ENCODE data around the gene DPP4.

The DPP4 gene

DNA sequence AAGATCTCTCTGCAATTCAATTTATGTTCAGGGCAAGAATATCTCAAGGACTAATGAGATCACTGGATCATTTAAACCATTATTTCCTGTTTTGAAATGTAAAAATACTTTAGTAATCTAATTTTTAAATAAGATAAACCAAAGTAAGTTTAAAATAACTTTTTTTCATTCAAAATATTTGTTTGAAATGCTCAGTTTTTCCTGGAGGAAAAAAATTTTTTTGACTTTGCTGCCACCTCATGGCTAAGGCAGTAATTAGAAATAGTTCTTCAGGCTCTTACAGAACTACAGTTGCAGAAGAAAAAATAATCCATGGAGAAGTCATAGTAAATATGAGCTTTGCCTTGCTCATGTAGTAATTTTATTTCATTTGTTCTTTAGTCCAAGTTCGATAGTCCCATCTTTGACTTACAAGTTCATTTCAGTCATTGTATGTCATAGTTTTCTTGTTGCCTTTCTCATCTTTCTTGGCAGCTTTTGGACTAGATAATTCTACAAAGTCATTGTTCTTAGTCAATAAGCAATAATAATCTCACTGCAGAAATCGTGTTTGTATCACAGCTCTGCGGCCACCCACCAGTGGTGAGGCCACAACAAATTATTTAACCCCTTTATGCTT lies 127.4 kb downstream of the DPP4 start:
- H3K27ac Mint-ChIP-seq = no peak overlapping the region
- H3K4me3 Mint-ChIP-seq = no peak overlapping the region
- TF ChIP-seq, protein P1, sequence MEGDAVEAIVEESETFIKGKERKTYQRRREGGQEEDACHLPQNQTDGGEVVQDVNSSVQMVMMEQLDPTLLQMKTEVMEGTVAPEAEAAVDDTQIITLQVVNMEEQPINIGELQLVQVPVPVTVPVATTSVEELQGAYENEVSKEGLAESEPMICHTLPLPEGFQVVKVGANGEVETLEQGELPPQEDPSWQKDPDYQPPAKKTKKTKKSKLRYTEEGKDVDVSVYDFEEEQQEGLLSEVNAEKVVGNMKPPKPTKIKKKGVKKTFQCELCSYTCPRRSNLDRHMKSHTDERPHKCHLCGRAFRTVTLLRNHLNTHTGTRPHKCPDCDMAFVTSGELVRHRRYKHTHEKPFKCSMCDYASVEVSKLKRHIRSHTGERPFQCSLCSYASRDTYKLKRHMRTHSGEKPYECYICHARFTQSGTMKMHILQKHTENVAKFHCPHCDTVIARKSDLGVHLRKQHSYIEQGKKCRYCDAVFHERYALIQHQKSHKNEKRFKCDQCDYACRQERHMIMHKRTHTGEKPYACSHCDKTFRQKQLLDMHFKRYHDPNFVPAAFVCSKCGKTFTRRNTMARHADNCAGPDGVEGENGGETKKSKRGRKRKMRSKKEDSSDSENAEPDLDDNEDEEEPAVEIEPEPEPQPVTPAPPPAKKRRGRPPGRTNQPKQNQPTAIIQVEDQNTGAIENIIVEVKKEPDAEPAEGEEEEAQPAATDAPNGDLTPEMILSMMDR (IDR thresholded peaks at IDR 0.05; ENCODE audit: unreplicated experiment in 3 of 3) = peak; percentile 59 to 73 (median 65)
- H3K9me3 Mint-ChIP-seq = no peaks in the 10 kb centered on the region
- no peaks in the 10 kb centered on the region for H3K36me3 Mint-ChIP-seq (ENCODE audit: low read depth)
- no peaks in the 10 kb centered on the region for H3K4me1 Mint-ChIP-seq
- H3K27me3 Mint-ChIP-seq (ENCODE audit: low read depth) = peaks cover 9% of the 10 kb centered on the region

DNA sequence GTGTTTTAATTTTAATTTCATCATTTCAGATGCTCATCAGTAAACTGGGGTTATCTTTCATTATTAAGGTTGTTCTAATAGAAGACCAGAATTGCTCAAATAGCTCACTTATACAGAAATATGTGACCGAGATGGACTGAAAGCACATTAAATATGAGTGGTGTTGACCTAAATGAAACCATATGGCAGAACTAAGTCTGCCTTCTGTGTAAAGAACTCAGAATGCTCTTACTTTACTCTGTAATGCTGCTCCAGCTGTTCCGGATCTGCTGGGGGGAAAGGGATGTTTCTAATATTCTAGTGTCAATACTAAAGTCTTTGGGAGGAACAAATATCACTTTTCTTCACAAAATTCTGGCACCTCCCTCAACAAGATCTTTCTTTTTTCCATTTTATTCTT lies 131.0 kb downstream of the DPP4 start:
- no peak overlapping the region for H3K4me3 Mint-ChIP-seq
- H3K36me3 Mint-ChIP-seq (ENCODE audit: low read depth) = no peaks in the 10 kb centered on the region
- TF ChIP-seq, protein P1 (IDR thresholded peaks at IDR 0.05; ENCODE audit: unreplicated experiment in 3 of 3) = no peak
- H3K27ac Mint-ChIP-seq = no peak overlapping the region
- no peaks in the 10 kb centered on the region for H3K9me3 Mint-ChIP-seq
- no peaks in the 10 kb centered on the region for H3K4me1 Mint-ChIP-seq
- peaks cover 15% of the 10 kb centered on the region for H3K27me3 Mint-ChIP-seq (ENCODE audit: low read depth)

Data from nephron (organoid).